Fibroblast of lung (primary cell): Measurements from ENCODE around the gene DLL3. TPM values are rescaled to one million over a fixed set of nuclear protein-coding genes. Genes with fewer than 3 reads are reported as not detected.

ENCODE experiments used
- DNase-seq, 2 donors: peaks; one replicate each; pipeline versions ENCODE4 v3.0.0 to v3.0.0-alpha.2; 2010; ENCODE audit warnings: low read depth in 2 of 2
- H2AFZ ChIP-seq: 2 replicates; pipeline ENCODE4 v1.5.1; 2012; ENCODE audit warnings: low read length, control low read depth, inconsistent platforms
- H3K27ac ChIP-seq: 2 replicates; pipeline ENCODE4 v1.5.1; 2011; ENCODE audit warnings: low read length, control low read depth; ENCODE audit not compliant: insufficient read depth
- H3K27me3 ChIP-seq: 2 replicates; pipeline ENCODE4 v1.5.1; 2011; ENCODE audit warnings: mild to moderate bottlenecking, low read length; ENCODE audit not compliant: control insufficient read depth, insufficient read depth
- H3K36me3 ChIP-seq: 2 replicates; pipeline ENCODE4 v1.5.1; 2011; ENCODE audit warnings: low read length; ENCODE audit not compliant: control insufficient read depth, insufficient read depth
- H3K4me1 ChIP-seq: 2 replicates; pipeline ENCODE4 v1.5.1; 2011; ENCODE audit warnings: low read length; ENCODE audit not compliant: control insufficient read depth, insufficient read depth; ENCODE audit errors: extremely low read depth
- H3K4me2 ChIP-seq: 2 replicates; pipeline ENCODE4 v1.5.1; 2011; ENCODE audit warnings: low read length, control low read depth; ENCODE audit not compliant: insufficient read depth; ENCODE audit errors: extremely low read depth
- H3K4me3 ChIP-seq, 4 experiments: fragments of 200-600 bp in 1 of 4; sonication (generic) in 1 of 4; replicated peaks in 1 of 4; 2 replicates each; pipeline ENCODE4 v1.5.1; 2011 to 2016; ENCODE audit warnings: low read length in 4 of 4, low read depth in 3 of 4, mild to moderate bottlenecking in 3 of 4, control low read depth in 2 of 4, inconsistent platforms in 1 of 4, mixed read lengths in 1 of 4; ENCODE audit not compliant: insufficient read depth in 1 of 4; ENCODE audit errors: control extremely low read depth in 1 of 4
- H3K79me2 ChIP-seq: 2 replicates; pipeline ENCODE4 v1.5.1; 2012; ENCODE audit warnings: mild to moderate bottlenecking, low read length, inconsistent platforms; ENCODE audit not compliant: control insufficient read depth, insufficient read depth
- H3K9ac ChIP-seq: 2 replicates; pipeline ENCODE4 v1.5.1; 2011; ENCODE audit warnings: mild to moderate bottlenecking, low read length, control low read depth; ENCODE audit not compliant: insufficient read depth
- H3K9me3 ChIP-seq: 2 replicates; pipeline ENCODE4 v1.5.1; 2012; ENCODE audit warnings: low read depth, low read length; ENCODE audit not compliant: control insufficient read depth, insufficient read depth
- H4K20me1 ChIP-seq: 2 replicates; pipeline ENCODE4 v1.5.1; 2011; ENCODE audit warnings: low read length; ENCODE audit not compliant: control insufficient read depth, insufficient read depth; ENCODE audit errors: extremely low read depth
- EZH2 ChIP-seq: IDR thresholded peaks from 2 replicates; pipeline ENCODE4 v1.5.1; 2012; ENCODE audit warnings: low read length, control low read depth, mild to moderate bottlenecking; ENCODE audit errors: missing control alignments
- polyA plus RNA-seq, 2 donors: library from polyadenylated mRNA; depleted of rRNA in 1 of 2; stranded (reverse) in 1 of 2; unstranded in 1 of 2; fragments of >200 nt; gene quantifications; 2 replicates each; pipeline ENCODE4 v1.2.1, GENCODE V29; 2011 to 2012; ENCODE audit warnings: missing spikeins in 1 of 2
- total RNA-seq: library from RNA; depleted of rRNA; stranded (reverse); fragments of >200 nt; gene quantifications from 2 replicates; pipeline ENCODE4 v1.2.1, GENCODE V29; 2014
- TF ChIP-seq, protein P1 (sequence below), 2 donors: IDR thresholded peaks in 1 of 2; conservative IDR thresholded peaks in 1 of 2; 1 replicate in 1 of 2; 2 replicates in 1 of 2; pipeline ENCODE4 v1.5.1; 2011 to 2012; ENCODE audit warnings: low read length in 2 of 2, control low read depth in 1 of 2, inconsistent platforms in 1 of 2, low read depth in 1 of 2, mild to moderate bottlenecking in 1 of 2

The DLL3 gene
- total and polyA plus RNA-seq, 2 donors (not counting 1 experiment from before 2014, with no cell fraction given), result under 0.01 to 0.11 TPM

DNA sequence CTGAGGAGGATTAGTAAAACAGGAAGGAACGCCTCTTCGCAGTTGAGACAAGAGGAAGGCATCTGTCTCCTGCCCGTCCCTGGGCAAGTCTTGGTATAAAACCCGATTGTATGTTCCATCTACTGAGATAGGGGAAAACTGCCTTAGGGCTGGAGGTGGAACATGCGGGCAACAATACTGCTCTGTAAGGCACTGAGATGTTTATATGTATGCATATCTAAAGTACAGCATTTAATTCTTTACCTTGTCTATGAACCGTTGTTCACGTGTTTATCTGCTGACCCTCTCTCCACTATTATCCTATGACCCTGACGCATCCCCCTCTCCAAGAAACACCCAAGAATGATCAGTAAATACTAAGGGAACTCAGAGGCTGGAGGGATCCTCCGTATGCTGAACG is 18.8 kb upstream of the DLL3 start:
- H3K4me3 ChIP-seq, result peak overlapping the region in 1 of 4 experiments; percentile 100
- no peaks in the 10 kb centered on the region for H3K9me3 ChIP-seq
- peak overlapping the region; percentile 97 for H2AFZ ChIP-seq
- peaks cover 10% of the 10 kb centered on the region for H3K36me3 ChIP-seq
- H4K20me1 ChIP-seq, result no peaks in the 10 kb centered on the region
- H3K79me2 ChIP-seq, result peaks cover 18% of the 10 kb centered on the region
- peak overlapping the region; percentile 94 for H3K27ac ChIP-seq
- TF ChIP-seq, protein P1, sequence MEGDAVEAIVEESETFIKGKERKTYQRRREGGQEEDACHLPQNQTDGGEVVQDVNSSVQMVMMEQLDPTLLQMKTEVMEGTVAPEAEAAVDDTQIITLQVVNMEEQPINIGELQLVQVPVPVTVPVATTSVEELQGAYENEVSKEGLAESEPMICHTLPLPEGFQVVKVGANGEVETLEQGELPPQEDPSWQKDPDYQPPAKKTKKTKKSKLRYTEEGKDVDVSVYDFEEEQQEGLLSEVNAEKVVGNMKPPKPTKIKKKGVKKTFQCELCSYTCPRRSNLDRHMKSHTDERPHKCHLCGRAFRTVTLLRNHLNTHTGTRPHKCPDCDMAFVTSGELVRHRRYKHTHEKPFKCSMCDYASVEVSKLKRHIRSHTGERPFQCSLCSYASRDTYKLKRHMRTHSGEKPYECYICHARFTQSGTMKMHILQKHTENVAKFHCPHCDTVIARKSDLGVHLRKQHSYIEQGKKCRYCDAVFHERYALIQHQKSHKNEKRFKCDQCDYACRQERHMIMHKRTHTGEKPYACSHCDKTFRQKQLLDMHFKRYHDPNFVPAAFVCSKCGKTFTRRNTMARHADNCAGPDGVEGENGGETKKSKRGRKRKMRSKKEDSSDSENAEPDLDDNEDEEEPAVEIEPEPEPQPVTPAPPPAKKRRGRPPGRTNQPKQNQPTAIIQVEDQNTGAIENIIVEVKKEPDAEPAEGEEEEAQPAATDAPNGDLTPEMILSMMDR (conservative IDR thresholded peaks at IDR 0.05 in 1 of 2, IDR thresholded peaks at IDR 0.05 in 1 of 2; ENCODE audit: low read depth in 1 of 2, low read length in 2 of 2), result no peak
- no peak for TF ChIP-seq EZH2
- DNase-seq, result no peak
- peak overlapping the region; percentile 94 for H3K4me2 ChIP-seq
- H3K4me1 ChIP-seq, result no peaks in the 10 kb centered on the region
- peak overlapping the region; percentile 96 for H3K9ac ChIP-seq
- H3K27me3 ChIP-seq, result no peaks in the 10 kb centered on the region

DNA sequence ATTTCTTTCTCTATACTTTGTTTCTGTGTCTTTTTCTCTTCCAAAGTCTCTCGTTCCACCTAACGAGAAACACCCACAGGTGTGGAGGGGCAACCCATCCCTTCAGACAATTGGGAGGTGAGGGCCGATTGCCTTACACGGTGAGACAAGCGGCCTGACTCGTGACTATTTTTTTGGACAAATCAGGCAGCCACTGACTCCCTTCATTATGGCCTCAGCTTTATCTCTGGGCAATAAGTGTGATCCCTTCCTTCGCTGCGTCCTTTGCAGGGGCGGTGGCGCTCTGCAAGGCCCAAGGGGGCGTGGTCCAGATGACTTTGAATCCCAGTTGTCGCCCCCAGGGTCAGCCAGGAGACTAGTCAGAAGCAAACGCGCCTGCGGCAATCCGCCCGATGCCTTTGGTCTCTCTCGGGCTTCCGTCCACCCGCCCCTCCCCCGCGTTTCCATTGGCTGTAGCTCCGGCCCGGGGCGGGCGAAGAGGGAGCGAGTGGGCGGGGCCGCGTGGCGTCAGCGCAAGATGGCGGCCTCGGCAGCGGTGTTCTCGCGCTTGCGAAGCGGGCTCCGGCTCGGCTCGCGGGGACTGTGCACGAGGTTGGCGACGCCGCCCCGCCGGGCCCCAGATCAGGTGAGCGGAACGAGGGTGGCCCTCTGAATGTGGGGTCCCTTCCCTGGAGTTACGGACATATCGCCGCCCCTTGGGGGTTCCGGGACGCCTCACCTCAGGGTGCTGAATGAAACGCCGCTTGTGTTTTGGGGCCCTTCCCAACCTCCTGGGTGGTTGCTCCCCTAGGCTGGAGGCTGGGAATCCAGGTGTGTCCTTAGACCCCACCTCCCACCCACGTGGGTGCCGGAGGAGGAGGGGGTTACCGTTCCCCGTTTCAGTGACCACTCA is 18.2 kb upstream of the DLL3 start, which contains the start of gene TIMM50:
Gene TIMM50, plus strand, starts transcription at position 502 of the 892 bp plus-strand sequence. Its CDS starts 16 bp downstream, at position 518.
- Histone ChIP-seq H3K4me1 (no peaks in the 10 kb centered on the region), H3K4me3 (peak within 1 kb of the TSS; percentile 84 to 100 (median 92)), H3K79me2 (peaks cover 18% of the 10 kb centered on the region), H3K9ac (peak within 1 kb of the TSS; percentile 96), H3K27ac (peak within 1 kb of the TSS; percentile 94), H3K9me3 (no peaks in the 10 kb centered on the region), H2AFZ (peak within 1 kb of the TSS; percentile 97), H3K27me3 (no peaks in the 10 kb centered on the region), H4K20me1 (no peaks in the 10 kb centered on the region), H3K4me2 (peak within 1 kb of the TSS; percentile 94), H3K36me3 (peaks cover 12% of the 10 kb centered on the region)
- DNase-seq, result peak; percentile 89 to 90
- TF ChIP-seq EZH2, result no peak
- TF ChIP-seq, protein P1 (conservative IDR thresholded peaks at IDR 0.05 in 1 of 2, IDR thresholded peaks at IDR 0.05 in 1 of 2; ENCODE audit: low read depth in 1 of 2, low read length in 2 of 2), result no peak

DNA sequence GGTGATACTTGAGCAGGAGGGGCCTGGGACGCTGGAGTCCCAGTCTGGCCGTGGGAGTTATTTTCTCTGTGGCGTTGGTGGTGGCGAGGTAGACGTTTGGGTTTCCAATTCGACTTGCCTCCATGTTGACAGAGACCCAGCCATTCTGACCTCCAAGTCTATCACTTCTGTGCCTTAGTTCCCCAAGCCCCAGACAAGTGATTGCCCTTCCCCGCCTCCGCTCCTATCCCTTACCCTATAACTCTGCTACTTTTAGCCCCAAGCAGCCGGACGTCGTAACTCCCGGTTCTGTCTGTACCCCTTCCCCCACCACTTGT is 17.6 kb upstream of the DLL3 start:
- TF ChIP-seq, protein P1 (conservative IDR thresholded peaks at IDR 0.05 in 1 of 2, IDR thresholded peaks at IDR 0.05 in 1 of 2; ENCODE audit: low read depth in 1 of 2, low read length in 2 of 2), result no peak
- TF ChIP-seq EZH2, result no peak

More for the DNA sequence above, 17.6 kb upstream of the DLL3 start:
- Histone ChIP-seq H4K20me1 (no peaks in the 10 kb centered on the region), H3K27ac (peak overlapping the region; percentile 94), H3K4me3 (peak overlapping the region; percentile 84 to 100 (median 92)), H3K79me2 (peaks cover 18% of the 10 kb centered on the region), H3K4me1 (no peaks in the 10 kb centered on the region), H2AFZ (peak overlapping the region; percentile 87), H3K9ac (peak overlapping the region; percentile 96), H3K9me3 (no peaks in the 10 kb centered on the region), H3K36me3 (peaks cover 8% of the 10 kb centered on the region), H3K27me3 (no peaks in the 10 kb centered on the region), H3K4me2 (peak overlapping the region; percentile 69)
- no peak for DNase-seq
